GOT3 (cell line): Measurements from ENCODE around the gene CSF2.
"Not testable (repeated sequence)": the region's sequence is repeated elsewhere in the genome, so short reads cannot be mapped to it uniquely, and the experiment has no call there.

Experiments used
- DNase-seq: peaks from one replicate; lab custom pipeline; 2025; ENCODE audit warnings: mixed read lengths; lab: John Stamatoyannopoulos, UW

The CSF2 gene

DNA sequence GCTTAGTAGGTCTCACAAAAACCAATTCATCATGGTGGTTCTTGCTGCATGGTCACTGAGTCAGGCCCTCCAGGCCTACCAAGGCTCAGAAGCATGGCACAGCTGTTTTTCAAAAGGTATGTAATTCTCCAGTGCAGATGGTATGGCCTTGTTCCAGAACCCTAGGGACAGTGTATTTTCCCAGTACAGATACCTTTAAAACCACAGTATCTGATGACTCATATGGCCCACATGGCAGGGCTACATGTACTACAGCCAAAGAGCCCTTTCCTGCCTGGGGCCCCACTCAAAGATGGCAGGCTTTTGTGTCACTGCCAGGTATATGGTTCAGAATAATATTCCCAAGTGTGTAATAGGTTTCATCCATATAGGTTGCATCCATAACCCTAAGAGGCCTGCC, 16.5 kb downstream of the CSF2 start:
- no peak for DNase-seq

DNA sequence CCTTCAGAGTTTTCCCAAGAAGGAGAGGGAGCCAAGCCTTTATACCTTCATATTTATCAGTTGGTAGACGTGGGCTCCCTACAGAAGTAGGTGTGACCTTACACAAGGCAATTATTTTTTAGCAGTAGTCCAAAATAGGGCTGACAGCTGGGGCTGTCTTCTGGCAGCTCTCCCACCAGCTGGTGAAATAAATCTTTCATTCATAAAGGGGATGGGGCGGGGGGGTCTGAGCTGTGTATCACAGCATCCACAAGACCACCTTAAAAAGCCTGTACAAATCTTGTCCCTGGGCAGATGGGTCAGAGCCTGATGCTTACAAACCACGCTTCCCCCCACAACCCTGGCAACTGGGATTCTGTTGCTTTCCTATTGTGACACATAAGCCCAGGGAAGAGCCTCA, 19.7 kb downstream of the CSF2 start:
- DNase-seq, result no peak

DNA sequence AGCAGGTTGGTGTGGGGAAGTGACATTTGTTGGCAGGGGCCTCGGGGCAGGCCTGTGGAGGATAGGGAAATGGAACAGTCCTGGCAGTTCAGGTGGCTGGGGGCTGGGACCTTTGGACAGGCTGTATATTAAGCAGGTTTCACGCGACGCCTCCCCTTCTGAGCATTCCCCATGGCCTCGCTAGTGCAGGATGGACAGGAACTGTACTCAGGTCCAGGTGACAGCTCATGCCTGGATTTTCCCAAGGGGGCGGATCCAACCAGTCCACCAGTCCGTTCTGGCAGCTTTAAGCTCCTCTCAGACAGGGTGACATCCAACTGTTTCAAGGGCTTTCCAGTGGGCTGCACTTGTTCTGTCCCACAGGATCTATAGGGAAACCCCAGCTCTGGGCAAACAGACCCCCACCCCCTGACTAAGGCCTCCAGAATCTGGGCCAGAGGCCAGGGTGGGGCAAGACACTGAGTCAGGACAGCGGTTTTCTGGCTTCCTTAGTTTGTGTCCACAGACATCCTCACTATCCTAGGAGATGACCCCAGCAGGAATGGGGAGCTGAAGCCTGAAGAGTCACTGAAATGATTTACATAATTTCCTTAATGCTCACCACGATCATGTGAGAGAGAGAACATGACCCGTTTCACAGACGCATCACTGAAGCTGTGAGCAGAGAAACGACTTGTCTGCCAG, 20.9 kb downstream of the CSF2 start:
- DNase-seq, result peak; percentile 54

DNA sequence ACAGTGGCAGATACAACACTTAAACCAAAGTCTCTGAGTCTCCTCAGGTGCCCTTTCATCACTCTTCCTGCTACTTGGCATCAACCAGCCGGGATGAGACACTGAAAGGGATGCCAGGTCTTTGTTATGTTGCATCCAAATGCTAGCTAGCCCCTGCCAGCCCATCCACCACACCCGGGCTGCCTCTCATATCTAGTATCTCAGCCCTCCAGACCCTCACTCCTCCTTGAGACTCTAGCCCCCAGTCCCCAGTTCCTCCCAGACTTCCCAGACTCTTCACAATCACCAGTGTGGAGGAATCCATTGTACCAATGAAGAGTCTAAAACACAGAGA, 21.5 kb downstream of the CSF2 start:
- DNase-seq, result no peak

DNA sequence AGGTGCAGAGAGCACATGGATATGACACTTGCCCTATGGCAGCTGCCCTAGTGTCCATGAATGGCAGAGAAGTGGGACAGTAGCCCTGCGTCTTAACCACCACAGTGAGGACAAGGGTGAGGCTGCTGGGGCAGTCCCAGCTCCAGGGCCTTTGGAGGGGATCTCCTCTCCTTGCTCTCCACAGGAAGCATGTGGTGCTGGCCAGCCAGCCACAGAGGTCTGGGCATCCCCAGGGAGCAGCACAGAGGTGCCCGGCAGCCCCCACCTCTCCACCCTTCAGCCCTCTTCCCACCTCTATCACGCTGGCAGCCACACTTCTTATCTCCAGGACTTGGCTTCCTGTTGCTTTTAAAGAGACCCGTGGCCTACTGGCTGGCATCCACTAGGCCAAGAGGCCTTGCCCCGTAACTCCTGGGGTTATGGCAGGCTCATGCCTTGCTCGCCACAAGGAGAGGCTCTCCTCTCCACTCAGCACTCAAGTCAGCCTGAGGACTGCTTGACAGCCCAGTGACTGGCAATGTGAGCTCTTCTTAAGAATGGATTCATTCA, 21.9 kb downstream of the CSF2 start:
- DNase-seq, result no peak

DNA sequence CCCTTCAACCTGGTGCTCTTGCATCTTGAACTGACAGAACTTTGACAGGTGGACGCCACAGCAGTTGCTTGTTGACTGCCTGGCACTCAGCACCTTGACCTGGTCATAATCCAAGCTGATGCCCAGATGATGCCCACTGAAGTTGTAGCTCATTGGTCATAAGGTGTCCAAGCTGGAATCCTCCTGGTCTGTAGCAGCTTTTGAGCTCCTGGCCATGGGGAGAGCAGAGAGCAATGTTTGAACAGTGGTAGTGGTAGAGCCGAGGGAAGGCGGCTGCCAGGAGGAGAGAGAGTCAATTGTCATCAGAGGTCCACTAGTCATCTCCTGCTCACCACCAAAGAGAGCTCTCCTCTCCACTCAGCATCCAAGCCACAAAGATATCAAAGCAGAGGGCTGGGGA, 23.3 kb downstream of the CSF2 start:
- no peak for DNase-seq

DNA sequence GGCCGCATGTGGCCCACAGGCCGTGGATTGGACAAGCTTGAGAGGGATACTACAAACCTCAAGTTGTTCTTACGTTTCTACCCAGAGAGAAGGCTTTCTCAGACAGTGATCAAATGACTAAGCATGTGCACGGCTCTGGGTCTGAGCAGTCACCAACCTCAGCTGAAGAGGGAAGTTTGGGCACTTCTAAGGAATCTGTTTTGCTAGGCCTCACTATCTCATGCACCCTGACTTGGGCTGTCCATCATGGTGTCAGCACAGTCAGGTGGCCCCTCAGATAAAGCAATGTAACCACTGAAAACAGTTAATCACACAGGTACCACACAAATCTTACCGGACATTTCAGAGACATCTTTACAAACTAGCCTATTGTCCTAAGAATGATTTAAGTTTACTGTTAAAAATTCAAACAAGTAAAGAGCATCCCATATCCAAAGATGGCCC, 24.6 kb downstream of the CSF2 start:
- DNase-seq, result no peak

DNA sequence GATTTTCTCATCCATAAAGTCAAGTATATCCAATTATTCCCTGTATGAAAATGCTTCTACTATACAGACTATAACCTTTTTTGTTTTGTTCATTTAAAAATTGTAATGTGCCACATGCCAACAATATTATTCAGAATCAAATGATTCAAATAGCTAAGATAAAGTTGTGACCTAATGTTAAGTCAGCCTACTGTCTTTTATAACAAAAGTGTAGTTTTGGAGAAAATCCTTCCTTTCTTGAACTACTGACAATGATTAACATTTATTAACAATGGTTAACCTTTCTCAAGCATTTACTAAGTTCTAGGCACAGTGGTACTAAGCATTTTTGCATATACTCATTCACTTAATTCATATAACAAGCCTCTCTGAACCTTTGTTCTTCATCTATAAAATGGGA, 25.0 kb downstream of the CSF2 start:
- DNase-seq, result no peak

DNA sequence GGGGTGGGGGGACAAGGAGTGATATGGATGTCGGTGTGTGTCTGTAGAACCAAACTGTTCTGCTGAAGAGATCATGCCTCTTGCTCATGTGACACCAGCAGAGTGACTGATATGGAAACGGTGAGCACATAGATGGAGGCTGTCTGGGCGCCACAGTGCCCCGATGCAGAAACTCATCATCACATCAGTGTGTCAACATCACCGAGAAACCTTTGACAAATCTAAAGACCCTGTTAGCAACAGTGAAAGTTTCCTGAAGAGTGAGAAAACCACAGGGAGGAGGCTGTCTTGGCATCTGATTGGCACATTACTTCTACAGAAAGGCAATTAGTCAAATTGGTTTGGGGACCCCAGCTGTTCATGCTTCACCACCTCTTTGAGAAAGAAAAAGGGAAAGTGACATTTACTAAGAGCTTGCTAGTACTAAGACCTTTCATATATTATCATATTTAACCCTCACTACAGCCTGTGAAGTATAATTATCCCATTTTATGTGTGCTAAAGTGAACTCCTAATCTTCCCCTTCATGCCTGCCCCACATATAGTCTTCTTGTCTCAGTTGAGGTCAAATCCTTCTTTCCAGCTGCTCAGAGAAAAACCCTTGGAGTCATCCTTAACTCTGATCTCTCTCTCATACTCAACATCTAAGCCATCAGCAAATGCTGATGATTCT, 25.6 kb downstream of the CSF2 start:
- DNase-seq, result no peak

DNA sequence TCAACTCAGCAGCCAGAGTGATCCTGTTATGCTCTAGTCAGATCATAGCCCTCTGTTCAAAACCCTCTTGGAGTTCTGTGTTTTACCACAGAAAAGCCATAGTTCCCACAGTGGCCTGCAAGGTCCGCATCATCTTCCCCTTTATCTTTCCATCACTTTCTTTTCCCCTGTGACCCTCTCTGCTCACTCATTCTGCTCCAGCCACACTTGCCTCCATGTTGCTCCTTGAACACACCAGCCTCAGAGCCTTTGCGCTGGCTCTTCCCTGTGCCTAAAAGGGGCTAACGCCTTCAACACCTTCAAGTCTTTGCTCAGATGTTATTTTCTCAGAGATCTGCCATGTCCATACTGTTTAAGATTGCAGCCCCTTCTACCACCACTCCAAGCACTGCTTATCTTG, 26.3 kb downstream of the CSF2 start:
- no peak for DNase-seq

DNA sequence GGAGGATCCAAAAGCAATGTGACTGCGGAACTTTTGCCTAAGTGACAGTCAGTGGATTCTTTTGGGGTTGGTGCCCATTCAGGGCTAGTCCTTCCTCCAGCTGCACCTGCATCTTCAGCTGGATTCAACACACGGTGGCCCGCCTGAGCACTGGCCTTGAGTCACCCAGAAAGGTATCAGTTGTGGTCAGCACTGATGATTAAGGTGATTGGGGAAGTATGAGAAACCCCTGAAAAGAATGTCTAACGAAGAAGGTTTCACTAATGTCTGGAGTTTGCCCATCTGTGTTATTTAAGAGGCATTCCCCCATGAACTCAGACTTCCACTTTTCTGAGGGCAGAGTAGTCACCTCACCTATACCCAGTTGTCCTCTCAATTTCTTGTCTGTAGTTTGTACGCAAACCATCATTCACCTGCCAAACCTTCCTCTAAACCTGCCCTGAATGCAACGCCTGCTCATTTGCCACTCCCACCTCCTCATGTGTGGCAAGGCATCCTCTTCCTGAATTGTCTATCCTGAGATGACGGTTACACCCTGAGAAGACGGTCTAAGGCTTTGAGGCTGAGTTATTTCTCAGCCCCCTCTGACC, 27.2 kb downstream of the CSF2 start:
- DNase-seq, result no peak

DNA sequence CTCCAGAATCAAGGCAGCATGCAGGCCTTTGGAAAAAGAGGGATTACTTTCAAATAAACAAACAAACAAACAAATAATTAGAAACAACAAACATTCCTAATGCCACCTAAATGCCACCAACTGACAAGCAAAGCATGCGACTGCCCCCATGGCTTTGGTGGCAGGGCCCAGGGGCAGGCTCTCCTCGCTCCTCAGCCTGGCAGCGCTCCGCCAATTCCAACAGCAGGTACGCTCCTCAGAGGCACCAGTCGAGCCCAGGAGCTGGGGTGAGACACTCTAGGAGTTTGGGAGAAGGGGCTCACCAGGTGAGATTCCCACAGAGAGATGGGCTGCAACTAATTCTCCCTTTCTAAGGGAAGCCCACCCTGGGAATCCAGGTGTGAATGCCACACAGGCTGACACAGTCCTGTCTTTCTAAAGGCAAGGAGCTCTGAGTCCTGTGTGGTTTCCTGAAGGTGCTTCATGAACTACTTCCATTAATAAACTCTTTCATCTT, 27.8 kb downstream of the CSF2 start:
- DNase-seq, result no peak

DNA sequence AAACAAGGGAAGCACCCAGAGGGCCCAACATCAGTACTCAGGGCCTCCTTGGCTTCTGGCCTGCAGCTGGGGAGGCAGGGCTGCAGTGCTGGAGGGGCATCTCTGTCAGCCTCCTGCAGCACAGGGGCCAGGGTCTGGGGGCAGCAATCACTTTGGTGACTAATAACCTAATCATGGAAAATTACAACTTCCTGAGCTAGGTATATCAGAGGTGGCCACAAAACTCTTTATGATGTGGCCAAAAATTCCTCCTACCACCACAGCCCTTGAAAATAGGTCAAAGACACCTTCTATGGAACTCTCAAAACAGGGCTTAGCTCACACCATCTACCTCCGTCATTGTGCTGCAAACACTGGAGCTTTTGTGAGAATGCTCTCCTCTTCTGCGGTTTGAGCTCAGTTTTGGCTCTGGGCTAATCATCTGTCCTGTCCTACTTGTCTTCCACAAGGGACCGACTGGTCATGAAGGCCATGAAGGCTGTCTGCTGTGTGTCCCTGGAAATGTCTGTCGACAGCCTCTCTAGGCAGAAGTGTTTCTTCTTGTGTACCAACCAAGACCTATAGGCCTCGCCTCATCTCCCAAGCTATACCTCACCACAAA, 28.6 kb downstream of the CSF2 start:
- DNase-seq, result no peak

DNA sequence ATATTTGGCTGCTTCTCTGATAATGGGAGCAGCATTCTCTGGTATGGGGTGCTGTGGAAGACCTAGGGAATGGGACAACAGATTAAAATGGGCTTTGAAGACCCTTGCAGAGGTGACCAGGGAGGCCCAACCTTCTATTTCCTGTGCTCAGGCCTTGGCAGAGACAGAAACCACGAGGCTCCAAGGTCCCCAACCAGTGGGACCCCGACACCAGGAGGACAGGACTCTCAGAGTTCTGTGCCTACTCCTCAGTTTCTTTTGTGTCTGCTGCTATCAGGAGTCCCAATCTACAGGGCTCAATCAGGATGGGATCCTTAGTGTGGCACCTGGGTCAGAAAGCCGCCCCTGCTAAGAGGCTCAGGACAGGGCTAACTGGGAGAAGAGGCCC, 29.3 kb downstream of the CSF2 start:
- DNase-seq, result no peak

DNA sequence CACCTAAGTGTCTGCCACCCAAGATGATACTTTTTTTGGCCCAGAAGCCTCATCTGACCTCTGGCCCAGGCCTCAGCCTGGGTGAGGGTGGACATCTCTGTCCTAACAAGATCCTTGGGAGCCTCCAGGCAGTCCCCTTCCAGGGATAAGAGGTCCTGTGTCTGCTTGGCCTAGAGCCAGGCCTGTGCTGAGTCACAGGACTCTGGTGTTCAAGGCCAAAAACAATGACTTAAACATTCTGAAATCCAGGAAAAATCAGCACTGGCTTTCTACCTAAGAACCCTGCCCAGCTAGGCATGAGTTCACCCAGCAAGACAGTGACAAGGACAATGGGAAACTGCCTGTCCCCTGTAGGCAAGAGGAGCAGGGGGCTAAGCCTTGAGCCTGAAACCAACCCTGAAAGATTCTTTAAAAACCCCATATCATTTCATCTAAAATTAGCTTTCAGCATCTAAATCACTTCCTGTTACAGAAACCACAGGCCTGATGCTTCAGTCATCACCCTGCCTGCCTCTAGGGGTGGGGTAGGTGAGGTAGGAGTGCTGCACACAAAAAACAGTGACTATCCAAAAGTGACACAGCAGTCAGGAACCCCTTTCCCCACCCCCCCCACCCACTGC, 29.9 kb downstream of the CSF2 start:
- peak; percentile 61 for DNase-seq

DNA sequence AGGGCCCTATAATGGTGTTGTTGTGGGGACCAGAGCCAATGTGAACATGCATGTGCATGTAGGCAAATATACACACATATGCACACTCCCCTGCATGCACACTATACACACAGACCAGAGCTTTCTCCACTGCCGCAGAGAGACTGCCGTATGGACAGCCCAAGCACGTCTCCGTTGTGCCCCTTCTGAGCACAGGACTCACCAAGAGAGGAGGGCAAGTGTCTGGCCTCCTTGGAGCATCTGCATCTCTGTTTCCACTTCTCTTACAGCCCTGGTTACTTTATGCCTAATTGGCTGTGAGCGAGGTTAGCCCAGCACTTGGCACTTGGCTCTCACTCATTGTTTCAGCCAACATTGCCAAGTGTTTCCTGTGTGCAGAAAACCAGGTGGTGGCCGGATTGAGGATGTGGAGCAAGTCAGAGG, 30.4 kb downstream of the CSF2 start:
- DNase-seq, result no peak

DNA sequence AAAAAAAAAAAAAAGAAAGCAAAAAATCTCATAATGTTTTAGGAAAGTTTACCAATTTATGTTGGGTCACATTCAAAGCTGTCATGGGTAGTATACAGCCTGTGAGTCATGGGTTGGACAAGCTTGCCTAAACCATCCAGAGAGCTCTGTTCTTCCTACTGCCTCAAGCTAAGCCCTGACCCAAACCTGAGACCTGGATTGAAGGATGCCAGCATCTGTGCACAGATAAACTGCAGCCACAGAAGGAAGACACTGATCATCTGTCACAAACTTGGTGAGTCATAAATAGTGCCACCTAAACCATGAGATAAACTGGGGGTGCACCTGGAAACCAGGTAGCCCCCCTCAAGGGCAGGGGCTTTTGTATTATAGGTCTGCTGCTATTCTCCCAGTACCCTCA, 31.0 kb downstream of the CSF2 start:
- no peak for DNase-seq

DNA sequence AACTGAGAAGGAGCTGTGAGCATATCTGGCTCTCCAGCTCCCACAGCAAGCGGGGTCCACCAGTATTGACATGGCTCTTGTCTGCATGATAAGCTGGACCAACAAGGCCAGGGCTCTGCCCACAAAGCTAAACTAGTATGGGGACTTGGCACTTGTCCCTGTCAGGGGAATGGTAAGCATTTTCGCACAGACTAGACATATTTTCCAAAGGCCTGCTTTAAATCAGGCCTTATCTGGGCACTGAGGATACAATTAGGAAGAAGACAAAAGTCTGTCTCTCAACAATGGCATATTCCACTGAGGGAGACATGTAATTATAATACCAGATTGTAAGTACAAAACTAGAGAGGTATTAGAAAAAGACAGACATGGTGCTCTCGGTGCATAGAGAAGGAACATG, 32.1 kb downstream of the CSF2 start:
- DNase-seq, result no peak

DNA sequence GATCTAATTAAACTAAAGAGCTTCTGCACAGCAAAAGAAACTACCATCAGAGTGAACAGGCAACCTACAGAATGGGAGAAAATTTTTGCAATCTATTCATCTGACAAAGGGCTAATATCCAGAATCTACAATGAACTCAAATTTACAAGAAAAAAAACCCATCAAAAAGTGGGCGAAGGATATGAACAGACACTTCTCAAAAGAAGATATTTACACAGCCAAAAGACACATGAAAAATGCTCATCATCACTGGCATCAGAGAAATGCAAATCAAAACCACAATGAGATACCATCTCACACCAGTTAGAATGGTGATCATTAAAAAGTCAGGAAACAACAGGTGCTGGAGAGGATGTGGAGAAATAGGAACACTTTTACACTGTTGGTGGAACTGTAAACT, 34.9 kb downstream of the CSF2 start:
- DNase-seq, result not testable (repeated sequence)

DNA sequence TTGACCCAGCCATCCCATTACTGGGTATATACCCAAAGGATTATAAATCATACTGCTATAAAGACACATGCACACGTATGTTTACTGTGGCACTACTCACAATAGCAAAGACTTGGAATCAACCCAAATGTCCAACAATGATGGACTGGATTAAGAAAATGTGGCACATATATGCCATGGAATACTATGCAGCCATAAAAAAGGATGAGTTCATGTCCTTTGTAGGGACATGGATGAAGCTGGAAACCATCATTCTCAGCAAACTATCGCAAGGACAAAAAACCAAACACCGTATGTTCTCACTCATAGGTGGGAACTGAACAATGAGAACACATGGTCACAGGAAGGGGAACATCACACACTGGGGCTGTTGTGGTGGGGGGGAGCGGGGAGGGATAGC, 35.4 kb downstream of the CSF2 start:
- not testable (repeated sequence) for DNase-seq

DNA sequence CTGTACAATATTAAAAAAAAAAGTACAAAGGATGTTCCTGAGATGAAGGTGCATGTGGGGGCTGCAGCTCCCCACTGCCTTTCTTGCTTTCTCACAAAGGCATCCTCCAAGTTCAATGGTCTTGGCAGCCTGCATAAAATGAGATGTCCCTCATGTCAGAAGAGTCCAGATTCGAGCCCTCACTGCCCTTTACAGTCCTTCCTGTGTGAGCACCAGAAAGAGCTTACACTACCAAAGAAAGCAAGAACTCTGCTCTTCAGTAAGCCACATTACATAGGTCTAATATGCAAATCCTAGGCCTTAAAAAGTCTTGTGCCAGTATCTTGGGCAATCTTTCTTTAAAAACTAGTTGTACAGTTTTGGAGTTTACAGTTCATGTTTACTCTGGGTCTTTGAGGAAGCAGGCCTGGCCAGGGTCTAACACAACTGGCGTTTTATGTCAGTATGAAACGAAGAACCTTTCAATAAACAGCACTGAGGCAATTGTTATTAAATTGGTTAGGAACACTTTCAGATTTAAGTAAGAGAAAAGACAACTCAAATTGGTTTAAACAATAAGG, 36.0 kb downstream of the CSF2 start:
- no peak for DNase-seq

DNA sequence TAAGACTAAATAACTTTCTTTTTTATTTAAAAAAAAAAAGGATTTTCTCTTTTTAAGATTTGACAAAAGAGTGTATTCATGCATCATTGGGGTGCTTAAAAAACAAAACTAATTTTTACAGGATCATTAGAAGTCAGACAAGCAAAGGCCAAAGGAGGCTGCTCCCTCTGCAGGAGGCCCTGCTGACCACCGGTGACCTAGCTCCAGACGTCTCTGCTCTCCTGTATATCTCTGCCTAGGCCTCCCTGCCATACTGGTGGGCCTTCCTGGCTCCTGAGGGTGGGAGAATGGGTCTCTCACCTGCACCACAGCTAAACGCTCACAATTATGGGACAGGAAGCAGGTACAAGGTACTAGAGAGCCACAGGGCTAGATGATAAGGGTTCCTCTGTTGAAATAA, 36.6 kb downstream of the CSF2 start:
- DNase-seq, result no peak
